Activated CD4-positive, alpha-beta T cell treated with anti-CD3 and anti-CD28 coated beads, Interleukin-2, amount 10 ng/mL, durations not matched to agents 24 days and 14 days (primary cell): ENCODE measurements around the gene KRT6C. TPM values are rescaled to one million over a fixed set of nuclear protein-coding genes. Genes with fewer than 3 reads are reported as not detected.
"Not testable (repeated sequence)": the region's sequence is repeated elsewhere in the genome, so short reads cannot be mapped to it uniquely, and the experiment has no call there.

ENCODE experiments used
- DNase-seq: peaks from one replicate; pipeline ENCODE4 v3.0.0; 2022
- H3K27ac Mint-ChIP-seq: one replicate; pipeline ENCODE4 v1.8.0; 2022; ENCODE audit warnings: mild to moderate bottlenecking, mixed read lengths
- H3K27me3 Mint-ChIP-seq: one replicate; pipeline ENCODE4 v1.8.0; 2022; ENCODE audit warnings: mixed read lengths
- H3K36me3 Mint-ChIP-seq: one replicate; pipeline ENCODE4 v1.8.0; 2022; ENCODE audit warnings: low read depth, mild to moderate bottlenecking, mixed read lengths
- H3K4me1 Mint-ChIP-seq: one replicate; pipeline ENCODE4 v1.8.0; 2021; ENCODE audit warnings: mixed read lengths
- H3K4me3 Mint-ChIP-seq: one replicate; pipeline ENCODE4 v1.8.0; 2022; ENCODE audit warnings: mild to moderate bottlenecking, moderate library complexity, mixed read lengths
- H3K9me3 Mint-ChIP-seq: one replicate; pipeline ENCODE4 v1.8.0; 2021; ENCODE audit warnings: mixed read lengths
- intact Hi-C: fragments of 100-400 bp; cut with micrococcal nuclease; formaldehyde crosslinking; loops from one replicate; pipeline ENCODE4 v1.15.1; 2023
- total RNA-seq: library from RNA; stranded (reverse); gene quantifications from 2 replicates; pipeline ENCODE4 v1.2.3, GENCODE V29; 2022

Gene KRT6C
- total RNA-seq, 1 donor from 2014 or later, result not detected

- Mint-ChIP-seq H3K27ac (no peak overlapping the region), H3K4me1 (no peaks in the 10 kb centered on the region), H3K36me3 (no peaks in the 10 kb centered on the region), H3K9me3 (no peaks in the 10 kb centered on the region), H3K27me3 (peaks cover 12% of the 10 kb centered on the region), H3K4me3 (no peak overlapping the region)
- no peak for DNase-seq
- intact Hi-C loops, result no loop called here
Measured at GRCh38 chr12:52514471-52515318, 41.1 kb upstream of the KRT6C start.

- Mint-ChIP-seq H3K36me3 (no peaks in the 10 kb centered on the region), H3K4me1 (no peaks in the 10 kb centered on the region), H3K27ac (no peak overlapping the region), H3K27me3 (peaks cover 14% of the 10 kb centered on the region), H3K9me3 (no peaks in the 10 kb centered on the region), H3K4me3 (no peak overlapping the region)
- intact Hi-C loops, result no loop called here
- no peak for DNase-seq
Measured at GRCh38 chr12:52513736-52514135, 40.1 kb upstream of the KRT6C start.

- Mint-ChIP-seq H3K27me3 (peaks cover 40% of the 10 kb centered on the region), H3K4me1 (no peaks in the 10 kb centered on the region), H3K9me3 (no peaks in the 10 kb centered on the region), H3K27ac (no peak overlapping the region), H3K36me3 (no peaks in the 10 kb centered on the region), H3K4me3 (no peak overlapping the region)
- no peak for DNase-seq
- intact Hi-C loops, result loop anchor here (5.0 kb wide), 1 partner anchor 351 kb away; no protein-coding TSS in a partner anchor
Measured at GRCh38 chr12:52508211-52508610, 34.6 kb upstream of the KRT6C start.

- intact Hi-C loops, result loop anchor here (5.0 kb wide), 1 partner anchor 350 kb away; no protein-coding TSS in a partner anchor
- Mint-ChIP-seq H3K9me3 (no peaks in the 10 kb centered on the region), H3K27me3 (peaks cover 41% of the 10 kb centered on the region), H3K4me1 (no peaks in the 10 kb centered on the region), H3K4me3 (no peak overlapping the region), H3K27ac (no peak overlapping the region), H3K36me3 (no peaks in the 10 kb centered on the region)
- peak; percentile 49 for DNase-seq
Measured at GRCh38 chr12:52506858-52507715, 33.5 kb upstream of the KRT6C start.

GRCh38 chr12:52502877-52503276, 29.3 kb upstream of the KRT6C start:
- intact Hi-C loops, result no loop called here
- no peak overlapping the region for H3K4me3 Mint-ChIP-seq
- no peak overlapping the region for H3K27ac Mint-ChIP-seq
- peaks cover 41% of the 10 kb centered on the region for H3K27me3 Mint-ChIP-seq
- no peaks in the 10 kb centered on the region for H3K36me3 Mint-ChIP-seq
- no peak for DNase-seq
- no peaks in the 10 kb centered on the region for H3K9me3 Mint-ChIP-seq
- H3K4me1 Mint-ChIP-seq, result no peaks in the 10 kb centered on the region

- Mint-ChIP-seq H3K9me3 (no peaks in the 10 kb centered on the region), H3K27ac (no peak overlapping the region), H3K4me3 (no peak overlapping the region), H3K36me3 (no peaks in the 10 kb centered on the region), H3K4me1 (no peaks in the 10 kb centered on the region), H3K27me3 (peaks cover 31% of the 10 kb centered on the region)
- intact Hi-C loops, result no loop called here
- no peak for DNase-seq
Measured at GRCh38 chr12:52501490-52501889, 27.9 kb upstream of the KRT6C start.

- DNase-seq, intact Hi-C loops, H3K9me3 Mint-ChIP-seq, H3K4me3 Mint-ChIP-seq, H3K36me3 Mint-ChIP-seq, H3K27ac Mint-ChIP-seq, H3K4me1 Mint-ChIP-seq: not testable (repeated sequence)
- H3K27me3 Mint-ChIP-seq, result peaks cover 26% of the 10 kb centered on the region
Measured at GRCh38 chr12:52500574-52500973, 27.0 kb upstream of the KRT6C start.

GRCh38 chr12:52499806-52500560, 26.4 kb upstream of the KRT6C start:
- Mint-ChIP-seq H3K36me3 (no peaks in the 10 kb centered on the region), H3K27ac (no peak overlapping the region), H3K4me3 (no peak overlapping the region), H3K4me1 (no peaks in the 10 kb centered on the region), H3K9me3 (no peaks in the 10 kb centered on the region), H3K27me3 (peaks cover 22% of the 10 kb centered on the region)
- no peak for DNase-seq
- intact Hi-C loops, result no loop called here

GRCh38 chr12:52498946-52499345, 25.3 kb upstream of the KRT6C start:
- intact Hi-C loops, result no loop called here
- H3K4me3 Mint-ChIP-seq, result no peak overlapping the region
- H3K4me1 Mint-ChIP-seq, result no peaks in the 10 kb centered on the region
- no peak for DNase-seq
- peaks cover 27% of the 10 kb centered on the region for H3K27me3 Mint-ChIP-seq
- no peaks in the 10 kb centered on the region for H3K36me3 Mint-ChIP-seq
- no peak overlapping the region for H3K27ac Mint-ChIP-seq
- no peaks in the 10 kb centered on the region for H3K9me3 Mint-ChIP-seq

GRCh38 chr12:52497975-52498374, 24.4 kb upstream of the KRT6C start:
- H3K9me3 Mint-ChIP-seq, result no peaks in the 10 kb centered on the region
- intact Hi-C loops, result no loop called here

GRCh38 chr12:52496590-52497071, 23.0 kb upstream of the KRT6C start:
- no peaks in the 10 kb centered on the region for H3K4me1 Mint-ChIP-seq

More at GRCh38 chr12:52497975-52498374, 24.4 kb upstream of the KRT6C start:
- Mint-ChIP-seq H3K27ac (no peak overlapping the region), H3K36me3 (no peaks in the 10 kb centered on the region), H3K4me1 (no peaks in the 10 kb centered on the region), H3K27me3 (peaks cover 23% of the 10 kb centered on the region), H3K4me3 (no peak overlapping the region)
- no peak for DNase-seq

GRCh38 chr12:52496054-52496453, 22.4 kb upstream of the KRT6C start:
- H3K27ac Mint-ChIP-seq, result no peak overlapping the region
- intact Hi-C loops, result no loop called here
- H3K4me3 Mint-ChIP-seq, result no peak overlapping the region
- no peaks in the 10 kb centered on the region for H3K36me3 Mint-ChIP-seq
- H3K4me1 Mint-ChIP-seq, result no peaks in the 10 kb centered on the region
- no peak for DNase-seq
- H3K27me3 Mint-ChIP-seq, result peaks cover 18% of the 10 kb centered on the region
- H3K9me3 Mint-ChIP-seq, result no peaks in the 10 kb centered on the region

More at GRCh38 chr12:52496590-52497071, 23.0 kb upstream of the KRT6C start:
- Mint-ChIP-seq H3K4me3 (no peak overlapping the region), H3K27me3 (peaks cover 18% of the 10 kb centered on the region), H3K36me3 (no peaks in the 10 kb centered on the region), H3K9me3 (no peaks in the 10 kb centered on the region), H3K27ac (no peak overlapping the region)
- no peak for DNase-seq
- intact Hi-C loops, result no loop called here

- Mint-ChIP-seq H3K9me3 (no peaks in the 10 kb centered on the region), H3K36me3 (no peaks in the 10 kb centered on the region), H3K4me3 (no peak overlapping the region), H3K27ac (no peak overlapping the region), H3K27me3 (peaks cover 17% of the 10 kb centered on the region), H3K4me1 (no peaks in the 10 kb centered on the region)
- DNase-seq, result no peak
- intact Hi-C loops, result no loop called here
Measured at GRCh38 chr12:52495389-52495788, 21.8 kb upstream of the KRT6C start.
